Activated T-helper 2 cell treated with anti-CD3 and anti-CD28 coated beads, Interferon-gamma antibody, Interleukin-2, Interleukin-4, amounts not matched to agents 10 μg/mL and 5 μg/mL and 100 μg/mL, durations not matched to agents 14 hours and 24 hours and 36 hours (primary cell): ENCODE data around the gene AFF3. TPM values are rescaled to one million over a fixed set of nuclear protein-coding genes. Genes with fewer than 3 reads are reported as not detected.

ENCODE experiments used
- DNase-seq: peaks from one replicate; pipeline ENCODE4 v3.0.0; 2021; ENCODE audit warnings: low spot score
- H3K27ac Mint-ChIP-seq: one replicate; pipeline ENCODE4 v1.8.0; 2021; ENCODE audit warnings: mixed read lengths
- H3K27me3 Mint-ChIP-seq: one replicate; pipeline ENCODE4 v1.8.0; 2021; ENCODE audit warnings: low read depth, mixed read lengths
- H3K36me3 Mint-ChIP-seq: one replicate; pipeline ENCODE4 v1.8.0; 2021; ENCODE audit warnings: low read depth, mixed read lengths
- H3K4me1 Mint-ChIP-seq: one replicate; pipeline ENCODE4 v1.8.0; 2021; ENCODE audit warnings: low read depth, mixed read lengths
- H3K4me3 Mint-ChIP-seq: one replicate; pipeline ENCODE4 v1.8.0; 2021; ENCODE audit warnings: low read depth, mild to moderate bottlenecking, moderate library complexity, mixed read lengths
- H3K9me3 Mint-ChIP-seq: one replicate; pipeline ENCODE4 v1.8.0; 2021; ENCODE audit warnings: mixed read lengths
- intact Hi-C: fragments of 100-400 bp; cut with micrococcal nuclease; formaldehyde crosslinking; loops from one replicate; pipeline ENCODE4 v1.15.1; 2023
- total RNA-seq: library from RNA; stranded (reverse); gene quantifications from 2 replicates; pipeline ENCODE4 v1.2.3, GENCODE V29; 2022

The AFF3 gene
- total RNA-seq, 1 donor from 2014 or later, result 1.4 TPM

GRCh38 chr2:99821039-99821438 is 321.4 kb downstream of the AFF3 start:
- Mint-ChIP-seq H3K9me3 (no peaks in the 10 kb centered on the region), H3K4me3 (no peak overlapping the region), H3K36me3 (no peaks in the 10 kb centered on the region), H3K27ac (no peak overlapping the region), H3K27me3 (no peaks in the 10 kb centered on the region), H3K4me1 (no peaks in the 10 kb centered on the region)
- DNase-seq, result no peak
- intact Hi-C loops, result no loop called here

GRCh38 chr2:99819766-99820165 is 322.6 kb downstream of the AFF3 start:
- Mint-ChIP-seq H3K27me3 (no peaks in the 10 kb centered on the region), H3K36me3 (no peaks in the 10 kb centered on the region), H3K4me3 (no peak overlapping the region), H3K27ac (no peak overlapping the region), H3K4me1 (no peaks in the 10 kb centered on the region), H3K9me3 (no peaks in the 10 kb centered on the region)
- intact Hi-C loops, result no loop called here
- no peak for DNase-seq

- H3K9me3 Mint-ChIP-seq, result no peaks in the 10 kb centered on the region
- no peak overlapping the region for H3K4me3 Mint-ChIP-seq
- H3K4me1 Mint-ChIP-seq, result no peaks in the 10 kb centered on the region
- no peaks in the 10 kb centered on the region for H3K36me3 Mint-ChIP-seq
- no peak for DNase-seq
- no peaks in the 10 kb centered on the region for H3K27me3 Mint-ChIP-seq
- no peak overlapping the region for H3K27ac Mint-ChIP-seq
- intact Hi-C loops, result no loop called here
These were observed 323.5 kb downstream of the AFF3 start for GRCh38 chr2:99818842-99819241.

GRCh38 chr2:99816908-99817307 is 325.5 kb downstream of the AFF3 start:
- intact Hi-C loops, result no loop called here
- DNase-seq, result no peak
- Mint-ChIP-seq H3K27me3 (no peaks in the 10 kb centered on the region), H3K4me3 (no peak overlapping the region), H3K27ac (no peak overlapping the region), H3K4me1 (no peaks in the 10 kb centered on the region), H3K9me3 (no peaks in the 10 kb centered on the region), H3K36me3 (no peaks in the 10 kb centered on the region)

GRCh38 chr2:99812426-99812825 is 330.0 kb downstream of the AFF3 start:
- H3K27me3 Mint-ChIP-seq, result no peaks in the 10 kb centered on the region
- no peak for DNase-seq
- H3K4me3 Mint-ChIP-seq, result no peak overlapping the region
- intact Hi-C loops, result no loop called here
- no peaks in the 10 kb centered on the region for H3K9me3 Mint-ChIP-seq
- H3K4me1 Mint-ChIP-seq, result no peaks in the 10 kb centered on the region
- no peaks in the 10 kb centered on the region for H3K36me3 Mint-ChIP-seq
- H3K27ac Mint-ChIP-seq, result no peak overlapping the region

GRCh38 chr2:99811544-99811943 is 330.8 kb downstream of the AFF3 start:
- H3K9me3 Mint-ChIP-seq, result no peaks in the 10 kb centered on the region
- intact Hi-C loops, result no loop called here
- DNase-seq, result no peak

GRCh38 chr2:99810225-99810624 is 332.2 kb downstream of the AFF3 start:
- DNase-seq, result no peak
- intact Hi-C loops, result no loop called here
- Mint-ChIP-seq H3K27ac (no peak overlapping the region), H3K27me3 (no peaks in the 10 kb centered on the region), H3K4me1 (no peaks in the 10 kb centered on the region), H3K9me3 (no peaks in the 10 kb centered on the region), H3K4me3 (no peak overlapping the region), H3K36me3 (no peaks in the 10 kb centered on the region)

More at GRCh38 chr2:99811544-99811943, 330.8 kb downstream of the AFF3 start:
- no peaks in the 10 kb centered on the region for H3K27me3 Mint-ChIP-seq
- H3K4me3 Mint-ChIP-seq, result no peak overlapping the region
- no peaks in the 10 kb centered on the region for H3K36me3 Mint-ChIP-seq
- no peak overlapping the region for H3K27ac Mint-ChIP-seq
- no peaks in the 10 kb centered on the region for H3K4me1 Mint-ChIP-seq

- no peaks in the 10 kb centered on the region for H3K36me3 Mint-ChIP-seq
- no peak overlapping the region for H3K4me3 Mint-ChIP-seq
- intact Hi-C loops, result no loop called here
- H3K9me3 Mint-ChIP-seq, result no peaks in the 10 kb centered on the region
- H3K27ac Mint-ChIP-seq, result no peak overlapping the region
- DNase-seq, result no peak
- no peaks in the 10 kb centered on the region for H3K4me1 Mint-ChIP-seq
- H3K27me3 Mint-ChIP-seq, result no peaks in the 10 kb centered on the region
These were observed 333.0 kb downstream of the AFF3 start for GRCh38 chr2:99809259-99809900.

GRCh38 chr2:99808361-99809200 is 333.8 kb downstream of the AFF3 start:
- Mint-ChIP-seq H3K27me3 (no peaks in the 10 kb centered on the region), H3K9me3 (no peaks in the 10 kb centered on the region), H3K27ac (no peak overlapping the region), H3K4me3 (no peak overlapping the region), H3K4me1 (no peaks in the 10 kb centered on the region), H3K36me3 (no peaks in the 10 kb centered on the region)
- DNase-seq, result no peak
- intact Hi-C loops, result no loop called here

- Mint-ChIP-seq H3K27me3 (no peaks in the 10 kb centered on the region), H3K4me1 (no peaks in the 10 kb centered on the region), H3K36me3 (no peaks in the 10 kb centered on the region), H3K4me3 (no peak overlapping the region), H3K9me3 (no peaks in the 10 kb centered on the region), H3K27ac (no peak overlapping the region)
- intact Hi-C loops, result no loop called here
- no peak for DNase-seq
These were observed 335.6 kb downstream of the AFF3 start for GRCh38 chr2:99806758-99807157.

- Mint-ChIP-seq H3K27ac (no peak overlapping the region), H3K36me3 (no peaks in the 10 kb centered on the region)
- DNase-seq, result no peak
These were observed 336.4 kb downstream of the AFF3 start for GRCh38 chr2:99805930-99806476.

GRCh38 chr2:99803846-99804245 is 338.5 kb downstream of the AFF3 start:
- Mint-ChIP-seq H3K27me3 (peaks cover 3% of the 10 kb centered on the region), H3K27ac (no peak overlapping the region), H3K9me3 (no peaks in the 10 kb centered on the region), H3K4me3 (no peak overlapping the region), H3K36me3 (no peaks in the 10 kb centered on the region), H3K4me1 (no peaks in the 10 kb centered on the region)
- no peak for DNase-seq
- intact Hi-C loops, result no loop called here

More at GRCh38 chr2:99805930-99806476, 336.4 kb downstream of the AFF3 start:
- Mint-ChIP-seq H3K9me3 (no peaks in the 10 kb centered on the region), H3K4me3 (no peak overlapping the region), H3K27me3 (no peaks in the 10 kb centered on the region), H3K4me1 (no peaks in the 10 kb centered on the region)
- intact Hi-C loops, result no loop called here

- Mint-ChIP-seq H3K9me3 (peaks cover 1% of the 10 kb centered on the region), H3K36me3 (no peaks in the 10 kb centered on the region), H3K27ac (no peak overlapping the region), H3K4me1 (no peaks in the 10 kb centered on the region), H3K4me3 (no peak overlapping the region), H3K27me3 (peaks cover 3% of the 10 kb centered on the region)
- intact Hi-C loops, result no loop called here
- no peak for DNase-seq
These were observed 339.7 kb downstream of the AFF3 start for GRCh38 chr2:99802734-99803133.
